Superior temporal gyrus (tissue), 1 donor: ENCODE measurements around the gene TFR2.

Experiments used
- DNase-seq: peaks from one replicate; pipeline ENCODE4 v3.0.0-alpha.2; 2016; ENCODE audit errors: extremely low spot score

TFR2 gene

GRCh38 chr7:100612730-100613390, 28.5 kb downstream of the TFR2 start:
- DNase-seq = no peak

GRCh38 chr7:100611983-100612729, 29.2 kb downstream of the TFR2 start, which contains the start of gene MOSPD3:
Gene MOSPD3, plus strand, starts transcription at chr7:100612540. Its CDS starts 252 bp downstream, at chr7:100612792.
- peak; percentile 100 for DNase-seq

GRCh38 chr7:100609958-100610357, 31.4 kb downstream of the TFR2 start:
- no peak for DNase-seq

- no peak for DNase-seq
Measured at GRCh38 chr7:100607111-100607510, 34.2 kb downstream of the TFR2 start.

- DNase-seq = no peak
Measured at GRCh38 chr7:100606313-100606712, 35.0 kb downstream of the TFR2 start.

GRCh38 chr7:100604976-100605911, 36.1 kb downstream of the TFR2 start:
- no peak for DNase-seq

- peak; percentile 22 for DNase-seq
Measured at GRCh38 chr7:100604028-100604975, 37.0 kb downstream of the TFR2 start.

- no peak for DNase-seq
Measured at GRCh38 chr7:100603726-100604027, 37.7 kb downstream of the TFR2 start.

GRCh38 chr7:100602889-100603725, 38.2 kb downstream of the TFR2 start:
- no peak for DNase-seq

GRCh38 chr7:100600730-100601038, 40.7 kb downstream of the TFR2 start:
- no peak for DNase-seq

GRCh38 chr7:100599911-100600729, 41.2 kb downstream of the TFR2 start:
- no peak for DNase-seq

- DNase-seq = no peak
Measured at GRCh38 chr7:100598425-100598824, 42.9 kb downstream of the TFR2 start.

GRCh38 chr7:100595188-100595587, 46.2 kb downstream of the TFR2 start:
- DNase-seq = no peak

GRCh38 chr7:100591596-100591995, 49.8 kb downstream of the TFR2 start:
- no peak for DNase-seq

GRCh38 chr7:100590077-100590737, 51.1 kb downstream of the TFR2 start:
- no peak for DNase-seq

GRCh38 chr7:100589341-100589947, 51.9 kb downstream of the TFR2 start:
- no peak for DNase-seq

- DNase-seq = no peak
Measured at GRCh38 chr7:100588438-100588837, 52.9 kb downstream of the TFR2 start.

- peak; percentile 100 for DNase-seq
Measured at GRCh38 chr7:100586266-100587025, 54.9 kb downstream of the TFR2 start, which contains the start of gene FBXO24. Gene FBXO24, plus strand, starts transcription at chr7:100586328. Its CDS starts 298 bp downstream, at chr7:100586626.
